H54 (cell line): ENCODE measurements around the gene BLOC1S4.

ENCODE experiments used
- DNase-seq: peaks from one replicate; pipeline ENCODE4 v3.0.0; 2011; ENCODE audit warnings: low spot score, mixed read lengths; ENCODE audit not compliant: insufficient read length
- FAIRE-seq: peaks from 3 replicates; lab custom pipeline; 2011; peaks lifted over from hg19 to GRCh38; lab: Jason Lieb, UNC
- POLR2A ChIP-seq: IDR thresholded peaks from 2 replicates; pipeline ENCODE4 v1.6.1; 2011; ENCODE audit warnings: low read depth, mild to moderate bottlenecking, low read length

Gene BLOC1S4

DNA sequence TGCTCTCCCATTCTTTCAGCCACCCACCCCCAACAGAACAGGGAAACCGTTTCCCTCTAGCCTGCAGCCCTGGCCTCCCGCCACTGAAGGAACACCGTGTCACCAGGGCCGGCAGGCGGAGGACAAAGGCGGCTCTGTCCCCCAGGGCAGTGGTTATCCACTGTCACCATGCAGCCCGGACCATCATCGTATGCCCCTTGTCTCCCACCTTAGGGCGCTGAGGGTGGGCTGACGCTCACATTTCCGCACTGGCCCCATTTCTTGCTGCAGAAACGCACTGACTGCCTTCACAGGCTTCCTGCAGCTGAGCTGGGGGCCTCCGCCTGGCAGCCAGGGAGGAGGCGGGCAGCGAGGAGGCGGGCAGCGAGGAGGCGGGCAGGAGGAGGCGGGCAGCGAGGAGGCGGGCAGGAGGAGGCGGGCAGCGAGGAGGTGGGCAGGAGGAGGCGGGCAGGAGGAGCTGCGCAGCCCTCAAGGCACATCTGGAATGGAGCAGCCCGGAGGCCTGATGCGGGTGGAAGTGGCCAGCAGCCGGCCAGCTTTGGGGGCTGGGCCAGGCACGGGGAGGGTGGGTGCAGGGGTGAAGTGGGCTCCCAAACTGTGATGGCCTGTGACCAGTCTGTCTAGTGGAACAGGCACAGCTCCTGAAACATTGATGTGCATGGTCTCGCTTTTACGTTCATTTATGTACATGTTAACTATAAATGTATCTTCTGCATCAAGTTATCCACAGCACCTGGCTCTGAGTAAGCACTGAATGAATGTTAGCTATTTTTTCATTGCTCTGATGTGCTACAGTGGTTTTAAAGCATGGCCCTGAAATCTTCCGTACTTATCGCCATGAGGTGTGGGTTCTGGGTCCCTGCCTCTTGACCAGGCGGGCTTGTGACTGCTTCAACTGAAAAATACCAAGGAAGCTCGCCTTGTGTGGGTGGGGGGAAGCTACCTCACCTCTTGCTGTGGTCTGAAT, 46.0 kb downstream of the BLOC1S4 start:
- FAIRE-seq (no peak), DNase-seq (peak; percentile 46)
- no peak for TF ChIP-seq POLR2A

DNA sequence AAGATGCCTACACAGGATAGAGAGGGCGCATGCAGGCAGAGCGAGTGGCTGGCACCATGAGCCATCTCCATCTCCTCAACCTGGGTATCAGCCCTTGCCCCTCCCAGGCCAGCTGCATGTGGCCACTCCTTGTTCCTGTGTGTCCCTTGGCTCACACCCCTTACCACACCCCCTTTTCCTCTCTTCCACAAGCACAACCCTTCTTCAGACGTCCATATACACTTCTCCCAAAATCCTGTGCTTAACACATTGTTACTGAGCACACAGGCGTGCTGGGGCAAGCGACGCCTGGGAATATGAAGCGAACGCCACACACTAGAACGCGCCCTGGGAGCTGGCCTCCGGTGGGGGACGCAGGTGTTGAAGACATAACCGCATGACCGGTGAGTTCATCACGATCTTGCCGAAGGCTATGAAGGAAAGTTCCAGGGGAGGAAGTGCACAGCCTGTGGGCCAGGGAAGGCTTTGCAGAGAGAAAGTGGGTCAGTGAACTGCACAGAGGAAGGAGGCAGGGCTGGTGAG, 47.4 kb downstream of the BLOC1S4 start:
- no peak for TF ChIP-seq POLR2A
- FAIRE-seq (no peak), DNase-seq (no peak)

GRCh38 chr4:6764976-6765620, 49.1 kb downstream of the BLOC1S4 start:
- DNase-seq (no peak), FAIRE-seq (no peak)
- TF ChIP-seq POLR2A = no peak

DNA sequence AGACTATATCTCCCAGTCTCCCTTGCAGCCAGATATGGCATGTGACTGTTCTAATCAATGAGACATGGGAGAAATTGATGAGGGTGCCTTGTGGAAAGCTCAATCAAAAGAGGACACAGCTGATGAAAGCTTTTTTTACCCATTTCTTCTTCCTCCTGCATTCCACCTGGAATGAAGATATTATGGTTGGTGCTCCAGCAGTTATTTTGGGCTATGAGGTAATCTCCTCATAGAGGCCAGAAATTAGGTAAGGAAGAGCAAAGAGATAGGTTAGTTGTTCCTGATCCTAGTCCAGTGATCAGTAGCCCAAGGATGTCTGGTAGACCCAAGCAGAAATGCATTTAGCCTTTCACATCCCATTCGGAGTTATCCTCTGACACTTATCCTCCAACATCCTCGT, 49.7 kb downstream of the BLOC1S4 start:
- FAIRE-seq (no peak), DNase-seq (no peak)
- no peak for TF ChIP-seq POLR2A
